ENCODE results near the gene BCL2L1.

The BCL2L1 gene

GRCh38 chr20:31707994-31708735 is 14.5 kb downstream of the BCL2L1 start:
- peaks cover 76% of the 10 kb centered on the region for H3K4me1 ChIP-seq (ENCODE audit: control insufficient read depth, insufficient read depth, low read length, unreplicated experiment)
- H3K4me3 ChIP-seq (ENCODE audit: low read depth, low read length): no peak overlapping the region
- H2AFZ ChIP-seq (ENCODE audit: low read length, unreplicated experiment): no peak overlapping the region
- no peaks in the 10 kb centered on the region for H3K27me3 ChIP-seq (ENCODE audit: insufficient read depth, low read length)
- H3K36me3 ChIP-seq (ENCODE audit: insufficient read depth, low read length): peaks cover 45% of the 10 kb centered on the region
- H3K79me2 ChIP-seq (ENCODE audit: control insufficient read depth, insufficient read depth, low read length, unreplicated experiment): peaks cover 94% of the 10 kb centered on the region
- peak overlapping the region; percentile 28 for H3K27ac ChIP-seq (ENCODE audit: low read depth, low read length)

- Histone ChIP-seq H3K4me1 (ENCODE audit: control insufficient read depth, insufficient read depth, low read length, unreplicated experiment) (peaks cover 67% of the 10 kb centered on the region), H3K79me2 (ENCODE audit: control insufficient read depth, insufficient read depth, low read length, unreplicated experiment) (peaks cover 90% of the 10 kb centered on the region), H3K4me3 (ENCODE audit: low read depth, low read length) (no peak overlapping the region), H3K27ac (ENCODE audit: low read depth, low read length) (peak overlapping the region; percentile 52), H3K27me3 (ENCODE audit: insufficient read depth, low read length) (no peaks in the 10 kb centered on the region), H2AFZ (ENCODE audit: low read length, unreplicated experiment) (no peak overlapping the region), H3K36me3 (ENCODE audit: insufficient read depth, low read length) (peaks cover 44% of the 10 kb centered on the region)
These were observed 15.4 kb downstream of the BCL2L1 start for GRCh38 chr20:31707258-31707615.

GRCh38 chr20:31706607-31707257 is 15.9 kb downstream of the BCL2L1 start:
- H3K27ac ChIP-seq (ENCODE audit: low read depth, low read length): peak overlapping the region; percentile 52
- no peak overlapping the region for H3K4me3 ChIP-seq (ENCODE audit: low read depth, low read length)
- peaks cover 66% of the 10 kb centered on the region for H3K4me1 ChIP-seq (ENCODE audit: control insufficient read depth, insufficient read depth, low read length, unreplicated experiment)
- H3K79me2 ChIP-seq (ENCODE audit: control insufficient read depth, insufficient read depth, low read length, unreplicated experiment): peaks cover 90% of the 10 kb centered on the region
- H3K27me3 ChIP-seq (ENCODE audit: insufficient read depth, low read length): no peaks in the 10 kb centered on the region
- no peak overlapping the region for H2AFZ ChIP-seq (ENCODE audit: low read length, unreplicated experiment)
- peaks cover 39% of the 10 kb centered on the region for H3K36me3 ChIP-seq (ENCODE audit: insufficient read depth, low read length)

- peaks cover 62% of the 10 kb centered on the region for H3K4me1 ChIP-seq (ENCODE audit: control insufficient read depth, insufficient read depth, low read length, unreplicated experiment)
- peaks cover 35% of the 10 kb centered on the region for H3K36me3 ChIP-seq (ENCODE audit: insufficient read depth, low read length)
- no peak overlapping the region for H2AFZ ChIP-seq (ENCODE audit: low read length, unreplicated experiment)
- no peak overlapping the region for H3K4me3 ChIP-seq (ENCODE audit: low read depth, low read length)
- H3K27ac ChIP-seq (ENCODE audit: low read depth, low read length): peak overlapping the region; percentile 52
- H3K27me3 ChIP-seq (ENCODE audit: insufficient read depth, low read length): no peaks in the 10 kb centered on the region
- H3K79me2 ChIP-seq (ENCODE audit: control insufficient read depth, insufficient read depth, low read length, unreplicated experiment): peaks cover 89% of the 10 kb centered on the region
These were observed 16.8 kb downstream of the BCL2L1 start for GRCh38 chr20:31705598-31706597.

- Histone ChIP-seq H3K4me1 (ENCODE audit: control insufficient read depth, insufficient read depth, low read length, unreplicated experiment) (peaks cover 62% of the 10 kb centered on the region), H3K36me3 (ENCODE audit: insufficient read depth, low read length) (peaks cover 33% of the 10 kb centered on the region), H3K4me3 (ENCODE audit: low read depth, low read length) (no peak overlapping the region), H3K27ac (ENCODE audit: low read depth, low read length) (peak overlapping the region; percentile 52), H2AFZ (ENCODE audit: low read length, unreplicated experiment) (no peak overlapping the region), H3K27me3 (ENCODE audit: insufficient read depth, low read length) (no peaks in the 10 kb centered on the region), H3K79me2 (ENCODE audit: control insufficient read depth, insufficient read depth, low read length, unreplicated experiment) (peaks cover 89% of the 10 kb centered on the region)
These were observed 17.5 kb downstream of the BCL2L1 start for GRCh38 chr20:31705191-31705590.

- Histone ChIP-seq H3K4me1 (ENCODE audit: control insufficient read depth, insufficient read depth, low read length, unreplicated experiment) (peaks cover 65% of the 10 kb centered on the region), H3K27me3 (ENCODE audit: insufficient read depth, low read length) (no peaks in the 10 kb centered on the region), H3K27ac (ENCODE audit: low read depth, low read length) (peak overlapping the region; percentile 52), H3K36me3 (ENCODE audit: insufficient read depth, low read length) (peaks cover 34% of the 10 kb centered on the region), H2AFZ (ENCODE audit: low read length, unreplicated experiment) (no peak overlapping the region), H3K4me3 (ENCODE audit: low read depth, low read length) (no peak overlapping the region), H3K79me2 (ENCODE audit: control insufficient read depth, insufficient read depth, low read length, unreplicated experiment) (peaks cover 90% of the 10 kb centered on the region)
These were observed 18.2 kb downstream of the BCL2L1 start for GRCh38 chr20:31704225-31705119.

GRCh38 chr20:31701591-31701990 is 21.1 kb downstream of the BCL2L1 start:
- Histone ChIP-seq H3K27ac (ENCODE audit: low read depth, low read length) (peak overlapping the region; percentile 23), H3K36me3 (ENCODE audit: insufficient read depth, low read length) (peaks cover 23% of the 10 kb centered on the region), H3K79me2 (ENCODE audit: control insufficient read depth, insufficient read depth, low read length, unreplicated experiment) (peaks cover 87% of the 10 kb centered on the region), H2AFZ (ENCODE audit: low read length, unreplicated experiment) (no peak overlapping the region), H3K27me3 (ENCODE audit: insufficient read depth, low read length) (no peaks in the 10 kb centered on the region), H3K4me3 (ENCODE audit: low read depth, low read length) (no peak overlapping the region), H3K4me1 (ENCODE audit: control insufficient read depth, insufficient read depth, low read length, unreplicated experiment) (peaks cover 66% of the 10 kb centered on the region)

- Histone ChIP-seq H3K27me3 (ENCODE audit: insufficient read depth, low read length) (no peaks in the 10 kb centered on the region), H2AFZ (ENCODE audit: low read length, unreplicated experiment) (no peak overlapping the region), H3K4me1 (ENCODE audit: control insufficient read depth, insufficient read depth, low read length, unreplicated experiment) (peaks cover 66% of the 10 kb centered on the region), H3K27ac (ENCODE audit: low read depth, low read length) (peak overlapping the region; percentile 92), H3K4me3 (ENCODE audit: low read depth, low read length) (no peak overlapping the region), H3K79me2 (ENCODE audit: control insufficient read depth, insufficient read depth, low read length, unreplicated experiment) (peaks cover 86% of the 10 kb centered on the region), H3K36me3 (ENCODE audit: insufficient read depth, low read length) (peaks cover 17% of the 10 kb centered on the region)
These were observed 21.9 kb downstream of the BCL2L1 start for GRCh38 chr20:31700747-31701146.

- H2AFZ ChIP-seq (ENCODE audit: low read length, unreplicated experiment): no peak overlapping the region
- H3K27me3 ChIP-seq (ENCODE audit: insufficient read depth, low read length): no peaks in the 10 kb centered on the region
- H3K27ac ChIP-seq (ENCODE audit: low read depth, low read length): peak overlapping the region; percentile 92
- H3K4me3 ChIP-seq (ENCODE audit: low read depth, low read length): peak overlapping the region; percentile 31; the same call in 1 of the 2 replicates
- H3K36me3 ChIP-seq (ENCODE audit: insufficient read depth, low read length): peaks cover 17% of the 10 kb centered on the region
- H3K79me2 ChIP-seq (ENCODE audit: control insufficient read depth, insufficient read depth, low read length, unreplicated experiment): peaks cover 86% of the 10 kb centered on the region
- peaks cover 67% of the 10 kb centered on the region for H3K4me1 ChIP-seq (ENCODE audit: control insufficient read depth, insufficient read depth, low read length, unreplicated experiment)
These were observed 22.6 kb downstream of the BCL2L1 start for GRCh38 chr20:31699801-31700728.
